Measurements from ENCODE around the gene CDON.

The CDON gene

DNA sequence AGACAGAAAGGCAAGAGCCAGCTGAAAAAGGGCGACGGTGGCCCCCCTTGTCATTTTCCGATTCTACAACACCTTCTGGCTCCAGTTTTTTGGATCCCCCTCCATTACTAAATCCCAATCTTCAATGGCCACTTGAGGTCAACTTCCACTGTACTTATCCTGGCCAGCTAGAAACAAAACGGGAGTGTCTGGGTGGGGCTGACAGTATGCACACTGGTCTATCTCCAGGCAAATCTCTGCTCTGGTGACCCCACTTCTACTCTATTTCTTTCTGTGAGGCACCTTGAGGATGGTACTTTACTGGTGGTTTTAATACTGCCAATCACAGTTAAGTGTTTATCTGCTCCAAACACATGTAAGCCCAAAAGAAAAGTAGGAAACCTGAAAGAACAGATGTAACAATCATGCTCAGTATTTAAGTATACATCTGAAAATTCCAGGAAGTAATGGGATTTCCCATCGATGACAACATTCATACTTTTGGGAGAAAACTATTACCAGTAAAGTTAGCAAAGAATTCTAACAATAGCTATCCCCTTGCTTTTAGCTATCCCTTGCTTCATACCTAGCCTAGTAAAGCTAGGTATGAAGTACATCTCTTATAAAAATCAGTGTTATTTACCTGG lies 16.0 kb downstream of the CDON start:
- Histone ChIP-seq H3K79me2 (ENCODE audit: control insufficient read depth, insufficient read depth, low read length) (no peaks in the 10 kb centered on the region), H4K8ac (ENCODE audit: low read depth, low read length) (no peak overlapping the region), H3K27ac (ENCODE audit: low read depth, low read length) (no peak overlapping the region), H3K27me3 (ENCODE audit: insufficient read depth, low read length, poor library complexity) (no peaks in the 10 kb centered on the region), H3K9ac (ENCODE audit: low read length) (no peak overlapping the region), H3K23ac (ENCODE audit: low read length) (no peak overlapping the region), H3K4ac (ENCODE audit: low read depth, low read length) (no peak overlapping the region), H2BK120ac (ENCODE audit: low read depth, low read length) (no peak overlapping the region), H2BK15ac (replicated peaks; ENCODE audit: low read depth) (no peak overlapping the region), H3K4me2 (ENCODE audit: low read length) (no peak overlapping the region), H3K36me3 (ENCODE audit: control insufficient read depth, insufficient read depth, low read length) (no peaks in the 10 kb centered on the region), H3K4me1 (ENCODE audit: control insufficient read depth, low read depth, low read length) (no peaks in the 10 kb centered on the region), H4K5ac (ENCODE audit: low read length) (no peak overlapping the region), H2AK5ac (ENCODE audit: low read length) (no peak overlapping the region), H3K56ac (ENCODE audit: low read length) (no peak overlapping the region), H3K79me1 (ENCODE audit: low read length) (peaks cover 2% of the 10 kb centered on the region), H3K4me3 (ENCODE audit: low read length) (no peak overlapping the region), H2BK5ac (ENCODE audit: low read length) (no peak overlapping the region), H3K18ac (ENCODE audit: low read length) (no peak overlapping the region)
- no peak for DNase-seq
- no CpG with 5 or more reads among the region's 5 CpGs for WGBS (ENCODE audit: extremely low coverage, insufficient coverage, low lambda C conversion rate)

DNA sequence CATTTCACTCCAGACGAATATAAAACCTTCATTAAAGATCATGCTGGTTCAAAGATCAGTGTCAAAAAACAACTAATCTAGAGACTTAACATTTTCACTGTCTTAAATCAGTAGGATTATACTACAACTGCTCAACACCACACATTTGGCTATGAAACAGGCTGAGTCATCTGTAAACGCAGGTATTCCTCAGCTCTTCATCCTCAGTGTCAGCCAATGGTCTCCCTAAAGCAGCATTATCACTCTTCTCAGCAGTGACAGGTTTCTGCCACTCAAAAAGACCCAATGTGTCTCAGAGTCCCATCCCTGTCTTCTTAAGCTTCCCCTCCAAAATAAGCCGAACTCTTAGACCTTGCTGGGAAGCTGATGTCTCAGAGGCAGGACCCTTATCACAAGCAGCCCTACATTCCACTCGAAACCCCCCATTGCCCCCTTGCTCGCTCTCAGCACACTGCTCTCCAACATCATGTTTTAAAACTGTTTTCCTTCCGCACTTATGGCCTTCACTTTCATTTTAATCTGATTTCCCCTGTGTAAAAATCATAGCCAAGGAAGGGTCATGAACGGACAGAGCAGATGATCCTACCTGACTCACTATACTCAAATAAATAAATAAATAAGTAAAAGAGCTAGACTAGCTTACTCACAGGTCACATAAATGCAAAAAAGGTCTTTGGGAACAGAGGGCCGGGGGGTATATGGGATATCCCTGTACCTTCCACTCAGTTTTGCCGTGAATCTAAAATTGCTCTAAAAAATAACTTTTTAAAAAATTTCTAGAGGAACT lies 23.0 kb downstream of the CDON start:
- no peak overlapping the region for H4K8ac ChIP-seq (ENCODE audit: low read depth, low read length)
- no peak overlapping the region for H3K18ac ChIP-seq (ENCODE audit: low read length)
- H3K9ac ChIP-seq (ENCODE audit: low read length): no peak overlapping the region
- H2BK120ac ChIP-seq (ENCODE audit: low read depth, low read length): no peak overlapping the region
- no peak overlapping the region for H3K23ac ChIP-seq (ENCODE audit: low read length)
- no peak overlapping the region for H2AK5ac ChIP-seq (ENCODE audit: low read length)
- H3K56ac ChIP-seq (ENCODE audit: low read length): no peak overlapping the region
- H3K4me1 ChIP-seq (ENCODE audit: control insufficient read depth, low read depth, low read length): peaks cover 3% of the 10 kb centered on the region
- H2BK15ac ChIP-seq (replicated peaks; ENCODE audit: low read depth): no peak overlapping the region
- no peaks in the 10 kb centered on the region for H3K27me3 ChIP-seq (ENCODE audit: insufficient read depth, low read length, poor library complexity)
- no peak overlapping the region for H4K5ac ChIP-seq (ENCODE audit: low read length)
- no peaks in the 10 kb centered on the region for H3K79me1 ChIP-seq (ENCODE audit: low read length)
- no peaks in the 10 kb centered on the region for H3K36me3 ChIP-seq (ENCODE audit: control insufficient read depth, insufficient read depth, low read length)
- H3K27ac ChIP-seq (ENCODE audit: low read depth, low read length): no peak overlapping the region
- H3K4me3 ChIP-seq (ENCODE audit: low read length): no peak overlapping the region
- H3K4me2 ChIP-seq (ENCODE audit: low read length): no peak overlapping the region
- no peak overlapping the region for H3K4ac ChIP-seq (ENCODE audit: low read depth, low read length)
- H2BK5ac ChIP-seq (ENCODE audit: low read length): no peak overlapping the region
- WGBS (ENCODE audit: extremely low coverage, insufficient coverage, low lambda C conversion rate): no CpG with 5 or more reads among the region's 9 CpGs
- H3K79me2 ChIP-seq (ENCODE audit: control insufficient read depth, insufficient read depth, low read length): no peaks in the 10 kb centered on the region
- DNase-seq: no peak

DNA sequence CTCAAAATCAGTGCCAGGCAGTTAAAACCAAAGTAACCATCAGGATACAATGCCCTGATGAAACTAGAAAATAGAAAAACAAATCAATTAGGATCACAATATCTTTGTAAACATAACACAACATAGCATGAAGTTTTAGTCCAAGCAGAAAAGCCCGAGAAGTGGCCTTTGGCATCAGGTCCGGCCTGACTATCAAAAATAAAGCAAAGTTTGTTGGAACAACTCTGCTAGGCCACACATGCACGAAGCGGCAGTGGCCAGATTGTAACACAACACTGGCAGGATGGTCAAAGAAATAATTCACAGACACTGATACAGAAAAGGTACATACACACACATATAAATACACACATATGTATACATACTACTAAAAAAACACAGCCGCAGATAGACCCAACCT lies 26.9 kb downstream of the CDON start:
- Histone ChIP-seq H3K9ac (ENCODE audit: low read length) (no peak overlapping the region), H4K5ac (ENCODE audit: low read length) (no peak overlapping the region), H3K23ac (ENCODE audit: low read length) (no peak overlapping the region), H2BK120ac (ENCODE audit: low read depth, low read length) (no peak overlapping the region), H3K27ac (ENCODE audit: low read depth, low read length) (no peak overlapping the region), H4K8ac (ENCODE audit: low read depth, low read length) (no peak overlapping the region), H3K27me3 (ENCODE audit: insufficient read depth, low read length, poor library complexity) (no peaks in the 10 kb centered on the region), H3K56ac (ENCODE audit: low read length) (no peak overlapping the region), H2BK15ac (replicated peaks; ENCODE audit: low read depth) (no peak overlapping the region), H3K4ac (ENCODE audit: low read depth, low read length) (no peak overlapping the region), H3K4me2 (ENCODE audit: low read length) (no peak overlapping the region), H3K18ac (ENCODE audit: low read length) (no peak overlapping the region), H2BK5ac (ENCODE audit: low read length) (no peak overlapping the region), H2AK5ac (ENCODE audit: low read length) (no peak overlapping the region), H3K4me1 (ENCODE audit: control insufficient read depth, low read depth, low read length) (peaks cover 10% of the 10 kb centered on the region), H3K79me1 (ENCODE audit: low read length) (peaks cover 2% of the 10 kb centered on the region), H3K36me3 (ENCODE audit: control insufficient read depth, insufficient read depth, low read length) (no peaks in the 10 kb centered on the region), H3K79me2 (ENCODE audit: control insufficient read depth, insufficient read depth, low read length) (no peaks in the 10 kb centered on the region), H3K4me3 (ENCODE audit: low read length) (no peak overlapping the region)
- DNase-seq: no peak
- WGBS (ENCODE audit: extremely low coverage, insufficient coverage, low lambda C conversion rate): no CpG with 5 or more reads among the region's 5 CpGs

DNA sequence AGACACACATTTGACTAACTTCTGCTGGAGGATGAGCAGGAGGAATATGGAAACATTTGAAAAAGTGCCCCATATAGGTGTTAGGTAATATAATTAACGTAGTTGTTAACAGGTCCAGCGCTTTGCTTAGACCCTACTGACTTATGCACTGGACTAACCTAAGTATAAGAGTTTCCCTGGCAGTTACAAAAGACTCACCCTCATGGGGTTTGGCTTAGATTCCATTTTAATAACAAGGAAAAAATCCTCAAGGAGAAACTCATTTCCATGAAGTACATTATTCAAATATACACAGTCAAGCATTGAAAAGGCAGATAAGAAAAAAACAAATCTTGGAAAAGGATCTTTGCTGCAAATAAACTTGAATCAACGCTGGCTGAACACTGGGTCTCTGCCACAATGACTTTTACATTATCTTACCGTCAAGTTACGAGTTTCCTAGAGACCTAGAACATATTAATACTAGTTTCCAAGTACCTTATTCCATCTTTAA lies 27.7 kb downstream of the CDON start:
- WGBS (ENCODE audit: extremely low coverage, insufficient coverage, low lambda C conversion rate): no CpG with 5 or more reads among the region's 5 CpGs
- Histone ChIP-seq H3K27ac (ENCODE audit: low read depth, low read length) (no peak overlapping the region), H3K56ac (ENCODE audit: low read length) (no peak overlapping the region), H3K9ac (ENCODE audit: low read length) (no peak overlapping the region), H3K36me3 (ENCODE audit: control insufficient read depth, insufficient read depth, low read length) (no peaks in the 10 kb centered on the region), H3K23ac (ENCODE audit: low read length) (no peak overlapping the region), H3K4me1 (ENCODE audit: control insufficient read depth, low read depth, low read length) (peaks cover 10% of the 10 kb centered on the region), H3K4ac (ENCODE audit: low read depth, low read length) (no peak overlapping the region), H2BK120ac (ENCODE audit: low read depth, low read length) (no peak overlapping the region), H4K5ac (ENCODE audit: low read length) (no peak overlapping the region), H3K4me3 (ENCODE audit: low read length) (no peak overlapping the region), H2BK15ac (replicated peaks; ENCODE audit: low read depth) (no peak overlapping the region), H3K79me2 (ENCODE audit: control insufficient read depth, insufficient read depth, low read length) (no peaks in the 10 kb centered on the region), H3K18ac (ENCODE audit: low read length) (no peak overlapping the region), H2AK5ac (ENCODE audit: low read length) (no peak overlapping the region), H3K79me1 (ENCODE audit: low read length) (peaks cover 2% of the 10 kb centered on the region), H3K4me2 (ENCODE audit: low read length) (no peak overlapping the region), H2BK5ac (ENCODE audit: low read length) (no peak overlapping the region), H3K27me3 (ENCODE audit: insufficient read depth, low read length, poor library complexity) (no peaks in the 10 kb centered on the region), H4K8ac (ENCODE audit: low read depth, low read length) (no peak overlapping the region)
- no peak for DNase-seq

DNA sequence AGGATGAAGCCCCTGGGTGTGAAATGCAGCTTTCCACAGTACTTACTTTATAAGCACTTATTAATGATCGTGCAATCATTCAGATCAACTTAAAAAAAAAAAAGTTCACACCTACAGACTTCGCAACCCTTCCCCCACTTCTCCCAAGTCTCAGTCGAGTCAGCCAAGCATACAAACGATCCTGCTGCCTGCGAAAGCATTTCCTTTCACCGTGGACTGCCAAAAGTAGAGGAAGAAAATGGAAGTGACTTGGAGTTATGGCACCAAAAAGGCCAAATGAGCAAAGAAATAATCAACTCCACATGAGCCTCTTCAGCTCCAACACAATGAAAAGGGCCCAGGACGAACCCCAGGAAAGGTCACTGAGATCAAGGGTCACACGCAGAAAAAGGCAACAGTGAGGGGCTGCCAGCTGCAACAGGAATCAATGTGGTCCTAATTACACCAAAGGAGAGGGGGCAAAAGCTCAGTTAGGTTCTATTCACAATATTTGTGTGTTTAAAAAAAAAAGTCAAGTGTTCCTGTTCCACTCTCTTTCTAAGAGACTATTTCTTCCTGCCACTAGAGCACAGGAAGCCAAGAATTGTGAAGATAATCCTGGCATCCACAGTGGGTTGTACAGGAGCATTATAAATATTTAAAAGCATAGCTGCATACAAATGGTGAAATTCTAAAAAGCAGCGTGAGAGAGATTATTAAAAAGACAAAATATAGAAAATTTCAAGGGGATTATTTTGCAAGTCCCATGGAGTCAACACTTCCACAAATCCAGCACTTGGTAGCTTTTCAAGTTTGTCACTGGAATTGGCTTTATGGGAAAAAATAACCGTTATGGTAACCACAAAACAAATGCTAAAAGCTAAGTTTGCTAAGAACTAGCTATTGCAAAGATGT lies 28.4 kb downstream of the CDON start:
- peaks cover 8% of the 10 kb centered on the region for H3K4me1 ChIP-seq (ENCODE audit: control insufficient read depth, low read depth, low read length)
- H3K4me2 ChIP-seq (ENCODE audit: low read length): peak overlapping the region; percentile 9
- peak overlapping the region; percentile 52 for H3K18ac ChIP-seq (ENCODE audit: low read length)
- no peak overlapping the region for H3K4me3 ChIP-seq (ENCODE audit: low read length)
- H3K4ac ChIP-seq (ENCODE audit: low read depth, low read length): peak overlapping the region; percentile 12
- H3K27ac ChIP-seq (ENCODE audit: low read depth, low read length): no peak overlapping the region
- H3K27me3 ChIP-seq (ENCODE audit: insufficient read depth, low read length, poor library complexity): no peaks in the 10 kb centered on the region
- no peak overlapping the region for H4K8ac ChIP-seq (ENCODE audit: low read depth, low read length)
- H3K79me1 ChIP-seq (ENCODE audit: low read length): peaks cover 4% of the 10 kb centered on the region
- no peak overlapping the region for H2BK5ac ChIP-seq (ENCODE audit: low read length)
- no peak overlapping the region for H2BK15ac ChIP-seq (replicated peaks; ENCODE audit: low read depth)
- no peak overlapping the region for H3K9ac ChIP-seq (ENCODE audit: low read length)
- H4K5ac ChIP-seq (ENCODE audit: low read length): no peak overlapping the region
- H3K23ac ChIP-seq (ENCODE audit: low read length): peak overlapping the region; percentile 81
- no peaks in the 10 kb centered on the region for H3K36me3 ChIP-seq (ENCODE audit: control insufficient read depth, insufficient read depth, low read length)
- no peak overlapping the region for H2BK120ac ChIP-seq (ENCODE audit: low read depth, low read length)
- WGBS (ENCODE audit: extremely low coverage, insufficient coverage, low lambda C conversion rate): no CpG with 5 or more reads among the region's 10 CpGs
- no peak overlapping the region for H2AK5ac ChIP-seq (ENCODE audit: low read length)
- no peaks in the 10 kb centered on the region for H3K79me2 ChIP-seq (ENCODE audit: control insufficient read depth, insufficient read depth, low read length)
- H3K56ac ChIP-seq (ENCODE audit: low read length): peak overlapping the region; percentile 30
- DNase-seq: peak; percentile 26
